Hematopoietic multipotent progenitor cell (in vitro differentiated cells): ENCODE results near the gene NUBP2. TPM values are rescaled to one million over a fixed set of nuclear protein-coding genes. Genes with fewer than 3 reads are reported as not detected.

ENCODE experiments used
- DNase-seq, 3 donors: peaks; one replicate each; pipeline ENCODE4 v3.0.0-alpha.2; 2011 to 2015; ENCODE audit warnings: low read depth in 2 of 3, low spot score in 2 of 3
- total RNA-seq: library from RNA; depleted of rRNA; stranded (reverse); fragments of >200 nt; gene quantifications from one replicate; pipeline ENCODE4 v1.2.3, GENCODE V29; 2012

The NUBP2 gene
- total RNA-seq, 1 donor, result 75.9 TPM

GRCh38 chr16:1800701-1801100 lies 17.9 kb downstream of the NUBP2 start:
- DNase-seq, result no peak

GRCh38 chr16:1807626-1808025 lies 24.9 kb downstream of the NUBP2 start:
- no peak for DNase-seq

- no peak for DNase-seq
Observed at GRCh38 chr16:1808691-1809090, 25.9 kb downstream of the NUBP2 start.

- DNase-seq, result no peak
Observed at GRCh38 chr16:1809281-1809801, 26.6 kb downstream of the NUBP2 start.

- no peak for DNase-seq
Observed at GRCh38 chr16:1810106-1810505, 27.3 kb downstream of the NUBP2 start.

GRCh38 chr16:1810536-1810935 lies 27.8 kb downstream of the NUBP2 start:
- DNase-seq, result no peak

- peak in 2 of 3 donors; percentile 72 to 76 for DNase-seq
Observed at GRCh38 chr16:1812732-1813163, 30.0 kb downstream of the NUBP2 start.

- DNase-seq, result no peak
Observed at GRCh38 chr16:1815461-1815860, 32.7 kb downstream of the NUBP2 start.

GRCh38 chr16:1816396-1817275 lies 33.9 kb downstream of the NUBP2 start:
- no peak for DNase-seq

GRCh38 chr16:1817276-1817589 lies 34.5 kb downstream of the NUBP2 start:
- no peak for DNase-seq

- no peak for DNase-seq
Observed at GRCh38 chr16:1817716-1818115, 35.0 kb downstream of the NUBP2 start.

GRCh38 chr16:1818204-1818872 lies 35.6 kb downstream of the NUBP2 start:
- DNase-seq, result no peak

- DNase-seq, result no peak
Observed at GRCh38 chr16:1818873-1819525, 36.2 kb downstream of the NUBP2 start.

- DNase-seq, result no peak
Observed at GRCh38 chr16:1819611-1820010, 36.9 kb downstream of the NUBP2 start.

GRCh38 chr16:1820096-1820945 lies 37.6 kb downstream of the NUBP2 start:
- DNase-seq, result no peak

- no peak for DNase-seq
Observed at GRCh38 chr16:1820946-1821290, 38.2 kb downstream of the NUBP2 start.

- DNase-seq, result no peak
Observed at GRCh38 chr16:1821861-1822611, 39.3 kb downstream of the NUBP2 start.

- no peak for DNase-seq
Observed at GRCh38 chr16:1822801-1823200, 40.0 kb downstream of the NUBP2 start.

- DNase-seq, result peak in 2 of 3 donors; percentile 40
Observed at GRCh38 chr16:1823821-1824220, 41.1 kb downstream of the NUBP2 start.

GRCh38 chr16:1825381-1825863 lies 42.7 kb downstream of the NUBP2 start:
- DNase-seq, result no peak
